GM19324 (cell line): ENCODE data around the gene PDE4B.
"Not testable (repeated sequence)": the region's sequence is repeated elsewhere in the genome, so short reads cannot be mapped to it uniquely, and the experiment has no call there.

Experiments used
- ATAC-seq: cut with Tn5 transposase; IDR thresholded peaks from one replicate; pipeline ENCODE4 v1.9.1; 2021; ENCODE audit warnings: mild to moderate bottlenecking, moderate library complexity; ENCODE audit not compliant: unreplicated experiment, low FRiP score

Gene PDE4B

GRCh38 chr1:65985393-65986066 lies 192.8 kb downstream of the PDE4B start:
- no peak for ATAC-seq

- no peak for ATAC-seq
These were observed 193.5 kb downstream of the PDE4B start for GRCh38 chr1:65986146-65986545.

- ATAC-seq = no peak
These were observed 197.5 kb downstream of the PDE4B start for GRCh38 chr1:65990161-65990560.

- ATAC-seq = no peak
These were observed 199.0 kb downstream of the PDE4B start for GRCh38 chr1:65991694-65992093.

GRCh38 chr1:65992165-65992821 lies 199.6 kb downstream of the PDE4B start:
- ATAC-seq = no peak

- ATAC-seq = no peak
These were observed 200.2 kb downstream of the PDE4B start for GRCh38 chr1:65992831-65993271.

GRCh38 chr1:65994223-65994622 lies 201.5 kb downstream of the PDE4B start:
- ATAC-seq = no peak

- ATAC-seq = no peak
These were observed 202.6 kb downstream of the PDE4B start for GRCh38 chr1:65995336-65995735.

GRCh38 chr1:65995928-65996327 lies 203.2 kb downstream of the PDE4B start:
- no peak for ATAC-seq

- ATAC-seq = no peak
These were observed 205.0 kb downstream of the PDE4B start for GRCh38 chr1:65997693-65998092.

GRCh38 chr1:65998763-65999583 lies 206.3 kb downstream of the PDE4B start:
- ATAC-seq = no peak

- ATAC-seq = no peak
These were observed 207.4 kb downstream of the PDE4B start for GRCh38 chr1:66000033-66000637.

GRCh38 chr1:66003690-66004089 lies 211.0 kb downstream of the PDE4B start:
- no peak for ATAC-seq

- ATAC-seq = not testable (repeated sequence)
These were observed 213.8 kb downstream of the PDE4B start for GRCh38 chr1:66006534-66006933.

- no peak for ATAC-seq
These were observed 219.6 kb downstream of the PDE4B start for GRCh38 chr1:66012106-66012784.

- ATAC-seq = no peak
These were observed 220.7 kb downstream of the PDE4B start for GRCh38 chr1:66013371-66013770.

GRCh38 chr1:66022904-66023620 lies 230.4 kb downstream of the PDE4B start:
- no peak for ATAC-seq

- ATAC-seq = no peak
These were observed 232.5 kb downstream of the PDE4B start for GRCh38 chr1:66025188-66025587.

GRCh38 chr1:66028035-66028434 lies 235.3 kb downstream of the PDE4B start:
- ATAC-seq = no peak

GRCh38 chr1:66033781-66034180 lies 241.1 kb downstream of the PDE4B start:
- ATAC-seq = no peak
